Measurements from ENCODE around the gene DCAF4. TPM values are rescaled to one million over a fixed set of nuclear protein-coding genes. Genes with fewer than 3 reads are reported as not detected.
A peak's percentile ranks its signal among the peaks of the same experiment; 100 is the strongest.
"Not testable (repeated sequence)": the region's sequence is repeated elsewhere in the genome, so short reads cannot be mapped to it uniquely, and the experiment has no call there.

Gene DCAF4
- total and polyA plus RNA-seq, 5 donors from 2014 or later, result 7.1 to 32.6 (median 10.6) TPM

DNA sequence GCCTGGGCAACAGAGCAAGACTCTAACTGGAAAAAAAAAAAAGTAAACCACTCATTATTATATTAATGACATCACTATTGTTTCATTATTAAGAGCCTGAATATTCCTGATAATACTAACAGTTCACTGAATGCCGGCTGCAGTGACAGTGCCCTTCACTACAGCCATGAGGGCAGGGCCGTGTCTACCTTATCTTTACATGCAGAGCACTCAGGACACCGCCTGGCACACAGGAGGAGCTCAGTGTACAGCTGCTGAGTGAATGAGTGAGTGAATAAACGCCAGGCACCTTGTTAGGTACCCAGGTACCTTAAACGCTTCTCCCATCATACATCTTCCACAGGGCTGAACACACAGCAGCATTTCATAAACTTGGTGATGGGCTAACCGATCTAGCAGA lies 77.4 kb downstream of the DCAF4 start:
- Mint-ChIP-seq H3K4me3 (no peak overlapping the region), H3K27ac (peak overlapping the region in 1 of 3 donors; percentile 5), H3K27me3 (no peaks in the 10 kb centered on the region), H3K36me3 (peaks cover 26% of the 10 kb centered on the region), H3K4me1 (peaks cover 7 to 12% (median 10%) of the 10 kb centered on the region in 4 donors), H3K9me3 (no peaks in the 10 kb centered on the region)
- H3K4me1 ChIP-seq (ENCODE audit: control insufficient read depth, insufficient read depth, low read length, poor library complexity, severe bottlenecking), result no peaks in the 10 kb centered on the region
- no peak for ATAC-seq (ENCODE audit: low read depth in 2 of 2)
- DNase-seq, result no peak
- no peaks in the 10 kb centered on the region for H3K9me3 ChIP-seq (ENCODE audit: control insufficient read depth in 2 of 2, low read length in 2 of 2)
- H3K27me3 ChIP-seq (ENCODE audit: control insufficient read depth, insufficient read depth, low read length), result no peaks in the 10 kb centered on the region
- peaks cover 24% of the 10 kb centered on the region for H3K36me3 ChIP-seq (ENCODE audit: control insufficient read depth, insufficient read depth, low read length)
- no peak overlapping the region for H3K27ac ChIP-seq (ENCODE audit: insufficient read depth, low read length, poor library complexity, severe bottlenecking)
- no peak overlapping the region for H3K4me3 ChIP-seq (ENCODE audit: low read depth, low read length)

DNA sequence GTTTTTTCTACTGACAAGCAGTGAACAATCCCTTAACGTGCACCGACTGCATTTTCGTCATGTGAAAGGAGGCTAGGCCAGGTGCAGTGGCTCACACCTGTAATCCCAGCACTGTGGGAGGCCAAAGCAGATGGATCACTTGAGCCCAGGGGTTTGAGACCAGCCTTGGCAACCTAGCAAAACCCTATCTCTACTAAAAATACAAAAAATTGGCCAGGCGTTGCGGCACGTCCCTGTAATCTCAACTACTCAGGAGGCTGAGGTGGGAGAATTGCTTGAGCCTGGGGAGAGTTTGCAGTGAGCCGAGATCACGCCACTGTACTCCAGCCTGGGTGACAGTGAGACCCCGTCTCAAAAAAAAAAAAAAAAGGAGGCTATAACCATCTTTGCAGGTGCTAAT lies 78.4 kb downstream of the DCAF4 start:
- H3K9me3 ChIP-seq (ENCODE audit: control insufficient read depth in 2 of 2, low read length in 2 of 2); ATAC-seq (ENCODE audit: low read depth in 2 of 2); H3K27me3 Mint-ChIP-seq; H3K4me3 ChIP-seq (ENCODE audit: low read depth, low read length); DNase-seq; H3K4me3 Mint-ChIP-seq; H3K27me3 ChIP-seq (ENCODE audit: control insufficient read depth, insufficient read depth, low read length); H3K27ac ChIP-seq (ENCODE audit: insufficient read depth, low read length, poor library complexity, severe bottlenecking); H3K4me1 ChIP-seq (ENCODE audit: control insufficient read depth, insufficient read depth, low read length, poor library complexity, severe bottlenecking); H3K9me3 Mint-ChIP-seq: not testable (repeated sequence)
- Mint-ChIP-seq H3K27ac (peak overlapping the region in 2 of 3 donors; percentile 20 to 36), H3K4me1 (peaks cover 5 to 12% (median 11%) of the 10 kb centered on the region in 4 donors), H3K36me3 (peaks cover 36% of the 10 kb centered on the region)
- peaks cover 28% of the 10 kb centered on the region for H3K36me3 ChIP-seq (ENCODE audit: control insufficient read depth, insufficient read depth, low read length)

DNA sequence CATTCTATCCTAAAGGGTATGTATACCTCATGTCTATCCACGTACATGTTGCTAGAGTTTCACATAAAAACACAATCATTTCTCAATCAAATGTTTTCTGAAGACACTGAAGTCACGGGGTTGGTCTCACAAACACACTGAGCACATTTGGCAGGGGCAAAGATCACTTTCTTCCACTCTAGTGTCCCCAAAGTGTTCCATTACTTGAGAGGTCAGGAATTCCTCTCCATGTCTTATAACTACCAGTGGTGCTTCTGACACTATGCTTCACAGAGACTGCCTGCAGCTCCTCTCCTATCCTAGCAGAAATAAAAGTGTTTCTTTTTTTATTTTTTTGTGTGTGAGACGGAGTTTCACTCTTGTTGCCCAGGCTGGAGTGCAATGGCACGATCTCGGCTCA lies 81.6 kb downstream of the DCAF4 start:
- Mint-ChIP-seq H3K9me3 (no peaks in the 10 kb centered on the region), H3K4me1 (peaks cover 6 to 9% (median 8%) of the 10 kb centered on the region in 4 donors), H3K36me3 (peaks cover 35% of the 10 kb centered on the region), H3K27me3 (no peaks in the 10 kb centered on the region), H3K4me3 (no peak overlapping the region), H3K27ac (no peak overlapping the region)
- no peaks in the 10 kb centered on the region for H3K27me3 ChIP-seq (ENCODE audit: control insufficient read depth, insufficient read depth, low read length)
- DNase-seq, result no peak
- no peak for ATAC-seq (ENCODE audit: low read depth in 2 of 2)
- H3K9me3 ChIP-seq (ENCODE audit: control insufficient read depth in 2 of 2, low read length in 2 of 2), result no peaks in the 10 kb centered on the region
- no peak overlapping the region for H3K27ac ChIP-seq (ENCODE audit: insufficient read depth, low read length, poor library complexity, severe bottlenecking)
- H3K4me1 ChIP-seq (ENCODE audit: control insufficient read depth, insufficient read depth, low read length, poor library complexity, severe bottlenecking), result no peaks in the 10 kb centered on the region
- H3K4me3 ChIP-seq (ENCODE audit: low read depth, low read length), result no peak overlapping the region
- peaks cover 31% of the 10 kb centered on the region for H3K36me3 ChIP-seq (ENCODE audit: control insufficient read depth, insufficient read depth, low read length)

DNA sequence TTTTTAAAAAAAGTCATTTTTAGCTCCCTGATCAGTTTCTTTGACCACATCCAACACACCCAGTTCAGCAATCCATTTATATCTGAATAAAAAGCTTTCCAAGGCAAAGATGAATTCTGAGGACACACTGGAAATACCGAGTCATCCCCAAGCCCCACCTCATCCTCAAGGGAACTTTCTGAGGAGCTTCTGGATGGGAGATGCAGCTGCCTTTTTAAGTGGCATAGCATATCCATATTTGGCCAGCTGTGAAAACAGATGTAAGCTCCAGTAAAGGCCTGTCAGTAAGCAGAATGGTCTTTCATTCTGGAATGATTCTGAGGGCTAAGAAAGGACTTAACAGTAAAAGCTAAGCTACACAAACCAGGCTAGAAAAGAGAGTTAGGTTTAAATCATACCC lies 82.2 kb downstream of the DCAF4 start:
- Mint-ChIP-seq H3K27ac (no peak overlapping the region), H3K4me1 (peaks cover 9 to 14% (median 10%) of the 10 kb centered on the region in 4 donors), H3K4me3 (no peak overlapping the region), H3K27me3 (no peaks in the 10 kb centered on the region), H3K36me3 (peaks cover 36% of the 10 kb centered on the region), H3K9me3 (no peaks in the 10 kb centered on the region)
- Histone ChIP-seq H3K27ac (ENCODE audit: insufficient read depth, low read length, poor library complexity, severe bottlenecking) (no peak overlapping the region), H3K4me3 (ENCODE audit: low read depth, low read length) (no peak overlapping the region), H3K27me3 (ENCODE audit: control insufficient read depth, insufficient read depth, low read length) (no peaks in the 10 kb centered on the region), H3K9me3 (ENCODE audit: control insufficient read depth in 2 of 2, low read length in 2 of 2) (no peaks in the 10 kb centered on the region), H3K36me3 (ENCODE audit: control insufficient read depth, insufficient read depth, low read length) (peaks cover 29% of the 10 kb centered on the region), H3K4me1 (ENCODE audit: control insufficient read depth, insufficient read depth, low read length, poor library complexity, severe bottlenecking) (no peaks in the 10 kb centered on the region)
- ATAC-seq (ENCODE audit: low read depth in 2 of 2) (no peak), DNase-seq (no peak)

Other genes starting within 250 kb of the DCAF4 start
- gene DPF3, start 32.4 kb upstream of the DCAF4 start, total RNA-seq, result 2.0 TPM
- gene DPF3, start 32.4 kb upstream of the DCAF4 start, polyA plus RNA-seq, result under 1 TPM in 3 of 4 donors, not detected in 1; 0.11 to 0.81 (median 0.16) TPM
- gene ZFYVE1, start 100.6 kb downstream of the DCAF4 start, total RNA-seq, result 22.8 TPM
- gene ZFYVE1, start 100.6 kb downstream of the DCAF4 start, polyA plus RNA-seq, result 1 to 10 TPM; 4.1 to 6.1 (median 5.7) TPM
- gene RBM25, start 132.1 kb downstream of the DCAF4 start, total RNA-seq, result 157 TPM
- gene RBM25, start 132.1 kb downstream of the DCAF4 start, polyA plus RNA-seq, result 10 to 100 TPM; 33.0 to 41.8 (median 37.6) TPM
- gene PSEN1, start 210.0 kb downstream of the DCAF4 start, total RNA-seq, result 44.0 TPM
- gene PSEN1, start 210.0 kb downstream of the DCAF4 start, polyA plus RNA-seq, result 10 to 100 TPM; 36.6 to 47.5 (median 43.6) TPM

Measured in CD4-positive, CD25-positive, alpha-beta regulatory T cell (primary cell).